Measurements from ENCODE around the gene PLAC8. TPM values are rescaled to one million over a fixed set of nuclear protein-coding genes. Genes with fewer than 3 reads are reported as not detected.

Gene PLAC8
- total RNA-seq, 2 donors from 2014 or later: 48.0 to 49.3 TPM

DNA sequence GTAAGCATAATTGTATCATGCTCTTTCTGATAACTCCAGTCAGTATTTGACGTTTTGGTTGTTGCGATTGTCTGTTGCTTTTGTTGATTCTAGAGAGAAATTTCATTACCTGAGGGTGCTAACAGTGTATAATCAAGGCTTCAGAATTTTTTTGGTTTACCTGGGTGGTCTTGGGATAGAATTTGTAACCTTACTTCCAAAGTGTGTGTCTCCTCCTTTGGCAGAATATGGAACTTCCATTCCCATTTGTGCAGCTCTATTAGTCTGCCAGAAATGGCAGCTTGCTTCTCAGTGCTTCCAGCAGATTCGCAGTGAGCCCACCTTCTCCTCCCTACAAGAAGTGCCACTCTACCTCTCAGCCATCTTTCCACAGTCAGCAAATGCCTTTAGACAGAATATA is 74.3 kb downstream of the PLAC8 start:
- H3K9me3 Mint-ChIP-seq: no peaks in the 10 kb centered on the region
- H3K36me3 Mint-ChIP-seq (ENCODE audit: insufficient read depth in 2 of 2): no peaks in the 10 kb centered on the region
- no peak for ATAC-seq (replicated peaks in 1 of 2)
- no peaks in the 10 kb centered on the region for H3K27me3 Mint-ChIP-seq (ENCODE audit: low read depth)
- DNase-seq: no peak
- no peak overlapping the region for H3K27ac Mint-ChIP-seq
- peaks cover 48% of the 10 kb centered on the region for H3K4me1 Mint-ChIP-seq (ENCODE audit: low read depth)
- H3K4me3 Mint-ChIP-seq: no peak overlapping the region

Other genes with a start within 250 kb of the PLAC8 start
- gene SEC31A, start 223.6 kb downstream of the PLAC8 start, total RNA-seq: 100 to 1,000 TPM; 103 to 106 TPM
- 1 to 10 TPM; 4.4 to 4.6 TPM for gene THAP9, start 214.0 kb downstream of the PLAC8 start, total RNA-seq
- 10 to 100 TPM; 25.8 to 27.9 TPM for gene LIN54, start 103.9 kb downstream of the PLAC8 start, total RNA-seq
- 10 to 100 TPM; 28.9 to 29.3 TPM for gene COPS4, start 79.5 kb downstream of the PLAC8 start, total RNA-seq
- 10 to 100 TPM; 15.9 to 19.4 TPM for gene COQ2, start 170.1 kb upstream of the PLAC8 start, total RNA-seq
- gene HPSE, start 220.1 kb upstream of the PLAC8 start, total RNA-seq: 10 to 100 TPM; 12.8 to 15.3 TPM

All from activated T-cell treated with anti-CD3 and anti-CD28 coated beads, Interleukin-2, amount 50 U/mL, for 72 hours (primary cell).